Neural cell (in vitro differentiated cells): ENCODE results near the gene TSPEAR.

Source experiments
- CTCF ChIP-seq: fragments of 450-650 bp; IDR thresholded peaks from 2 replicates; pipeline ENCODE4 v1.5.1; 2014; ENCODE audit warnings: antibody characterized with exemption, mild to moderate bottlenecking, moderate library complexity; ENCODE audit not compliant: poor library complexity, severe bottlenecking
- EZH2 ChIP-seq: fragments of 200-600, 300-800 bp; shearing (Covaris generic), sonication (generic); IDR thresholded peaks from 2 replicates; pipeline ENCODE4 v1.6.1; 2014; ENCODE audit warnings: antibody characterized with exemption, low read length, borderline replicate concordance, mild to moderate bottlenecking; ENCODE audit not compliant: insufficient read depth, poor library complexity, severe bottlenecking

DNA sequence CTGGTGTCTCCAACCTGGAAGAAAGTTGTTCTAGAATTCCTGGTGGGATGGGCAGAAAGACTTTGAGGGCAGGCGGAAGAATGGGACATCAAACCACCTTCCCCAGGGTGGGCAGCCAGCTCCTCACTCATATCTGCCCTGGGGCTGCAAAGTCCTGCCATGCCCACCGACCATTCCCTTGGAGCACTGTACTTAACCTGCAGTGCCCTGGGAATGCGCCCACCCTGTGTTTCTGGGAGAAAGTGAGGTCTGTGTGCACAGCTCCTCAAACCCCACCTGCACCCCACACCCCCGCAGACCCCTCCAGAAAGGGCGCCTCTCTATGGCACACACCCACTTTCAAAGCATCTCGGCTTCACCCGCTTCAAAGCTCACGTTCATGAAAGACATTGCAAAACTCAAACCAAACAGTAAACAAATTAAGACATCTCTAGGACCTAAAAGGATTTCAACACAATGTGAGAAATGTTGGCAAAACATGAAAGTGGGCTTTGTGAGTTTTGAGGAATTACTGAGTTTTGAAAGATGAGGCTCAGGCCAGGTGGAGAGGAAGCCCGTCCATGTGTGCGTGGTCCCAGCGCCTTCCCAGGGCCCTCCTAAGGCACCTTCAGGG is 196.5 kb downstream of the TSPEAR start:
- TF ChIP-seq EZH2: no peak
- no peak for TF ChIP-seq CTCF
